Stimulated activated CD4-positive, alpha-beta T cell treated with anti-CD3 and anti-CD28 coated beads, Interleukin-2, amount 100 ng/mL, for 48 hours (primary cell): ENCODE results near the gene PFDN1.

Experiments
- DNase-seq, 2 donors: peaks; one replicate each; pipeline ENCODE4 v3.0.0-alpha.2; 2020

PFDN1 gene

GRCh38 chr5:140328036-140328764 is 25.3 kb upstream of the PFDN1 start:
- DNase-seq, result no peak

- no peak for DNase-seq
Observed at GRCh38 chr5:140327589-140327988, 24.7 kb upstream of the PFDN1 start.

- DNase-seq, result no peak
Observed at GRCh38 chr5:140325486-140325885, 22.6 kb upstream of the PFDN1 start.

GRCh38 chr5:140324617-140325241 is 21.8 kb upstream of the PFDN1 start:
- no peak for DNase-seq

- DNase-seq, result no peak
Observed at GRCh38 chr5:140324041-140324600, 21.2 kb upstream of the PFDN1 start.

- DNase-seq, result no peak
Observed at GRCh38 chr5:140322751-140323731, 20.1 kb upstream of the PFDN1 start.

- DNase-seq, result no peak
Observed at GRCh38 chr5:140321796-140322195, 18.9 kb upstream of the PFDN1 start.

- no peak for DNase-seq
Observed at GRCh38 chr5:140319833-140320232, 16.9 kb upstream of the PFDN1 start.

GRCh38 chr5:140318792-140319191 is 15.9 kb upstream of the PFDN1 start:
- DNase-seq, result no peak

GRCh38 chr5:140317859-140318258 is 15.0 kb upstream of the PFDN1 start:
- no peak for DNase-seq

GRCh38 chr5:140312791-140313189 is 9.9 kb upstream of the PFDN1 start:
- DNase-seq, result no peak

GRCh38 chr5:140312067-140312790 is 9.3 kb upstream of the PFDN1 start:
- DNase-seq, result no peak

- DNase-seq, result no peak
Observed at GRCh38 chr5:140311011-140311467, 8.1 kb upstream of the PFDN1 start.

GRCh38 chr5:140310434-140310833 is 7.5 kb upstream of the PFDN1 start:
- no peak for DNase-seq

GRCh38 chr5:140309706-140310249 is 6.9 kb upstream of the PFDN1 start:
- no peak for DNase-seq

GRCh38 chr5:140305471-140305870 is 2.6 kb upstream of the PFDN1 start:
- DNase-seq, result no peak

- no peak for DNase-seq
Observed at GRCh38 chr5:140303966-140304365, 1.1 kb upstream of the PFDN1 start.

- DNase-seq, result no peak
Observed at GRCh38 chr5:140301136-140301535, 1.8 kb downstream of the PFDN1 start.

- DNase-seq, result no peak
Observed at GRCh38 chr5:140299056-140299455, 3.8 kb downstream of the PFDN1 start.

GRCh38 chr5:140298183-140298601 is 4.7 kb downstream of the PFDN1 start:
- DNase-seq, result no peak

- no peak for DNase-seq
Observed at GRCh38 chr5:140297283-140297682, 5.6 kb downstream of the PFDN1 start.

GRCh38 chr5:140296289-140296688 is 6.6 kb downstream of the PFDN1 start:
- no peak for DNase-seq
